Measurements from ENCODE around the gene EHD3. TPM values are rescaled to one million over a fixed set of nuclear protein-coding genes. Genes with fewer than 3 reads are reported as not detected.

EHD3 gene
- total and polyA plus RNA-seq, 2 of the 4 experiments (the other 2 are of a cell fraction), result 29.1 to 39.8 TPM

DNA sequence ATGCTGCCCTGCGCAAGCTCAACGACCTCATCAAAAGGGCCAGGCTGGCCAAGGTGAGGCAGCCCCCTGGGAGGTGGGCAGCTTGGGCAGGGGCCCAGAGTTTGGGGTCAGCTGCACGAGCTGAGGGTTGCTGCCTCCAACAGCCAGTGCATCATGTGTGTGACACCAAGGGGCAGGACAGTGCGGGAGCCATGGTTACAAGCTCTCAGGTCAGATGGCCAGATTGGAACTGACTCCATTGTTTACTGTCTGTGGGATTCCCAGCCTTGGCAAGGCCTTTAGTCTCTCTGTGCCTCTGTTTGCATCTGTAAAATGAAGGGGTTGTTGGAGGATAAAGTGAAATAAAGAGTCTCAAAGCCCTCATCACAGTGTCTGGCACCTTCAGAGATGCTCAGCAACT is 26.9 kb downstream of the EHD3 start:
- Histone ChIP-seq H3K18ac (ENCODE audit: low read depth, low read length) (no peak overlapping the region), H3K9ac (ENCODE audit: low read depth, low read length) (no peak overlapping the region), H2BK20ac (ENCODE audit: low read depth, low read length) (no peak overlapping the region), H2AK5ac (ENCODE audit: low read depth, low read length) (no peak overlapping the region), H3K9me1 (ENCODE audit: insufficient read depth, low read length) (peaks cover 9% of the 10 kb centered on the region), H2AK9ac (replicated peaks; ENCODE audit: low read depth, low read length, poor library complexity) (no peak overlapping the region), H3K36me3 (ENCODE audit: control insufficient read depth, insufficient read depth, low read length) (peaks cover 41% of the 10 kb centered on the region), H4K20me1 (ENCODE audit: insufficient read depth, low read length) (no peaks in the 10 kb centered on the region; the same call in 1 of the 2 replicates), H3K27ac (ENCODE audit: insufficient read depth, low read length) (no peak overlapping the region), H3K4ac (ENCODE audit: low read depth, low read length) (no peak overlapping the region), H4K91ac (ENCODE audit: insufficient read depth, low read depth, low read length) (no peak overlapping the region), H3K56ac (ENCODE audit: extremely low read depth, insufficient read depth, low read length) (no peak overlapping the region), H4K5ac (ENCODE audit: low read depth, low read length) (no peak overlapping the region), H3K4me1 (ENCODE audit: control insufficient read depth, insufficient read depth, low read length) (no peaks in the 10 kb centered on the region), H2BK15ac (ENCODE audit: low read depth, low read length) (no peak overlapping the region), H2BK120ac (ENCODE audit: low read depth, low read length) (no peak overlapping the region), H3K4me2 (ENCODE audit: low read depth, low read length) (no peak overlapping the region), H2BK5ac (ENCODE audit: low read depth, low read length, poor library complexity, severe bottlenecking) (no peak overlapping the region), H2AFZ (replicated peaks; ENCODE audit: low read length, poor library complexity) (no peak overlapping the region), H3K27me3 (ENCODE audit: control insufficient read depth, insufficient read depth, low read length) (no peaks in the 10 kb centered on the region), H3K23ac (ENCODE audit: low read depth, low read length) (no peak overlapping the region), H3K4me3 (ENCODE audit: insufficient read depth, low read depth, low read length) (no peak overlapping the region), H3K9me3 (ENCODE audit: control insufficient read depth, insufficient read depth, low read length) (no peaks in the 10 kb centered on the region), H3K79me1 (ENCODE audit: low read depth in 1 of 2, low read length in 2 of 2) (0 out of 4 replicates have a peak, but pooled peaks cover 0 to 3% of the 10 kb centered on the region in 2 experiments), H3K14ac (replicated peaks; ENCODE audit: low read depth, low read length) (no peak overlapping the region), H4K8ac (ENCODE audit: low read depth in 2 of 2, low read length in 2 of 2) (no peak overlapping the region)
- in situ Hi-C loops (cut with MboI; ENCODE audit: low sequenced_read_pairs), result no loop called here
- ATAC-seq (ENCODE audit: low read depth) (no peak), DNase-seq (no peak)
- CTCF ChIA-PET, result no interaction called here
- BruUV-seq (replicated peaks), result no TSS peak
- 83% methylated on average over 3 of the region's 4 CpGs; no CpG with 5 or more reads in 1 of the 2 experiments for WGBS, 2 experiments (ENCODE audit: extremely low coverage in 2 of 2, insufficient read length in 1 of 2)
- TF ChIP-seq MAFK (IDR thresholded peaks at IDR 0.05; ENCODE audit: low read depth, low read length), result no peak
- TF ChIP-seq RFX5 (IDR thresholded peaks at IDR 0.05; ENCODE audit: low read depth, low read length), result no peak
- no peak for TF ChIP-seq POLR2A (IDR thresholded peaks at IDR 0.05; ENCODE audit: low read depth, low read length)
- TF ChIP-seq, protein P1, sequence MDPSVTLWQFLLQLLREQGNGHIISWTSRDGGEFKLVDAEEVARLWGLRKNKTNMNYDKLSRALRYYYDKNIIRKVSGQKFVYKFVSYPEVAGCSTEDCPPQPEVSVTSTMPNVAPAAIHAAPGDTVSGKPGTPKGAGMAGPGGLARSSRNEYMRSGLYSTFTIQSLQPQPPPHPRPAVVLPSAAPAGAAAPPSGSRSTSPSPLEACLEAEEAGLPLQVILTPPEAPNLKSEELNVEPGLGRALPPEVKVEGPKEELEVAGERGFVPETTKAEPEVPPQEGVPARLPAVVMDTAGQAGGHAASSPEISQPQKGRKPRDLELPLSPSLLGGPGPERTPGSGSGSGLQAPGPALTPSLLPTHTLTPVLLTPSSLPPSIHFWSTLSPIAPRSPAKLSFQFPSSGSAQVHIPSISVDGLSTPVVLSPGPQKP (IDR thresholded peaks at IDR 0.05; ENCODE audit: borderline replicate concordance, low read depth, low read length), result no peak
- no peak for TF ChIP-seq RAD21 (IDR thresholded peaks at IDR 0.05; ENCODE audit: low read length)
- no peak for TF ChIP-seq BHLHE40 (IDR thresholded peaks at IDR 0.05; ENCODE audit: low read depth, low read length)
- TF ChIP-seq, protein P2, sequence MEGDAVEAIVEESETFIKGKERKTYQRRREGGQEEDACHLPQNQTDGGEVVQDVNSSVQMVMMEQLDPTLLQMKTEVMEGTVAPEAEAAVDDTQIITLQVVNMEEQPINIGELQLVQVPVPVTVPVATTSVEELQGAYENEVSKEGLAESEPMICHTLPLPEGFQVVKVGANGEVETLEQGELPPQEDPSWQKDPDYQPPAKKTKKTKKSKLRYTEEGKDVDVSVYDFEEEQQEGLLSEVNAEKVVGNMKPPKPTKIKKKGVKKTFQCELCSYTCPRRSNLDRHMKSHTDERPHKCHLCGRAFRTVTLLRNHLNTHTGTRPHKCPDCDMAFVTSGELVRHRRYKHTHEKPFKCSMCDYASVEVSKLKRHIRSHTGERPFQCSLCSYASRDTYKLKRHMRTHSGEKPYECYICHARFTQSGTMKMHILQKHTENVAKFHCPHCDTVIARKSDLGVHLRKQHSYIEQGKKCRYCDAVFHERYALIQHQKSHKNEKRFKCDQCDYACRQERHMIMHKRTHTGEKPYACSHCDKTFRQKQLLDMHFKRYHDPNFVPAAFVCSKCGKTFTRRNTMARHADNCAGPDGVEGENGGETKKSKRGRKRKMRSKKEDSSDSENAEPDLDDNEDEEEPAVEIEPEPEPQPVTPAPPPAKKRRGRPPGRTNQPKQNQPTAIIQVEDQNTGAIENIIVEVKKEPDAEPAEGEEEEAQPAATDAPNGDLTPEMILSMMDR (conservative IDR thresholded peaks at IDR 0.05; ENCODE audit: low read depth, low read length), result no peak
- no peak for TF ChIP-seq FOS (IDR thresholded peaks at IDR 0.05; ENCODE audit: low read depth, low read length)
- no peak for TF ChIP-seq MXI1 (IDR thresholded peaks at IDR 0.05; ENCODE audit: borderline replicate concordance, low read depth, low read length)
- TF ChIP-seq, protein P3, sequence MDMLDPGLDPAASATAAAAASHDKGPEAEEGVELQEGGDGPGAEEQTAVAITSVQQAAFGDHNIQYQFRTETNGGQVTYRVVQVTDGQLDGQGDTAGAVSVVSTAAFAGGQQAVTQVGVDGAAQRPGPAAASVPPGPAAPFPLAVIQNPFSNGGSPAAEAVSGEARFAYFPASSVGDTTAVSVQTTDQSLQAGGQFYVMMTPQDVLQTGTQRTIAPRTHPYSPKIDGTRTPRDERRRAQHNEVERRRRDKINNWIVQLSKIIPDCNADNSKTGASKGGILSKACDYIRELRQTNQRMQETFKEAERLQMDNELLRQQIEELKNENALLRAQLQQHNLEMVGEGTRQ (IDR thresholded peaks at IDR 0.05; ENCODE audit: low read depth, low read length), result no peak
- TF ChIP-seq CHD1 (IDR thresholded peaks at IDR 0.05; ENCODE audit: low read depth, low read length), result no peak
- TF ChIP-seq SMC3 (IDR thresholded peaks at IDR 0.05; ENCODE audit: low read depth, low read length), result no peak
- no peak for TF ChIP-seq MAZ (IDR thresholded peaks at IDR 0.05; ENCODE audit: borderline replicate concordance, low read depth, low read length)
- dilution Hi-C loops (cut with HindIII; ENCODE audit: low sequenced_read_pairs, unreplicated experiment), result no loop called here
- POLR2A ChIA-PET (ENCODE audit: unreplicated experiment), result no interaction called here
- intact Hi-C loops (cut with micrococcal nuclease), result no loop called here
